C4-2B (cell line): ENCODE measurements around the gene UBN1.

Source experiments
- CTCF ChIP-seq: fragments of 450-650 bp; conservative IDR thresholded peaks from 2 replicates; pipeline ENCODE4 v1.5.1; 2017; ENCODE audit warnings: mild to moderate bottlenecking
- ZFX ChIP-seq: fragments of 450-650 bp; IDR thresholded peaks from 2 replicates; pipeline ENCODE4 v1.6.1; 2017

GRCh38 chr16:4799171-4799855 lies 48.0 kb upstream of the UBN1 start:
- TF ChIP-seq CTCF (no peak), ZFX (no peak)
